Measurements from ENCODE around the gene ABHD11.

GRCh38 chr7:73688288-73688687 lies 50.3 kb downstream of the ABHD11 start:
- no peak for TF ChIP-seq CTCF (IDR thresholded peaks at IDR 0.05; ENCODE audit: poor library complexity)
- TF ChIP-seq EZH2 (IDR thresholded peaks at IDR 0.05; ENCODE audit: borderline replicate concordance): no peak
- TF ChIP-seq EZH2phosphoT487 (IDR thresholded peaks at IDR 0.05; ENCODE audit: low read depth, severe bottlenecking, unreplicated experiment): no peak
